Daoy (cell line): ENCODE results near the gene FPGS. TPM values are rescaled to one million over a fixed set of nuclear protein-coding genes. Genes with fewer than 3 reads are reported as not detected.
"Not testable (repeated sequence)": the region's sequence is repeated elsewhere in the genome, so short reads cannot be mapped to it uniquely, and the experiment has no call there.

Experiments used
- DNase-seq: peaks from one replicate; pipeline ENCODE4 v3.0.0-alpha.2; 2015; ENCODE audit warnings: low read depth
- total RNA-seq: library from RNA; depleted of rRNA; stranded (reverse); fragments of >200 nt; shearing (Covaris generic); gene quantifications from 2 replicates; pipeline ENCODE4 v1.2.3, GENCODE V29; 2014

Gene FPGS
- total RNA-seq, 1 experiment from 2014 or later: 117 TPM

GRCh38 chr9:127838375-127839078, 35.8 kb downstream of the FPGS start:
- DNase-seq: peak; percentile 86

- no peak for DNase-seq
These were observed 38.6 kb downstream of the FPGS start for GRCh38 chr9:127841087-127841835.

- DNase-seq: peak; percentile 52
These were observed 42.2 kb downstream of the FPGS start for GRCh38 chr9:127844821-127845359.

GRCh38 chr9:127845619-127846018, 42.9 kb downstream of the FPGS start:
- DNase-seq: not testable (repeated sequence)

GRCh38 chr9:127846443-127847177, 43.9 kb downstream of the FPGS start:
- no peak for DNase-seq

GRCh38 chr9:127847178-127847510, 44.5 kb downstream of the FPGS start:
- no peak for DNase-seq

GRCh38 chr9:127847833-127848755, 45.4 kb downstream of the FPGS start:
- no peak for DNase-seq

- no peak for DNase-seq
These were observed 46.2 kb downstream of the FPGS start for GRCh38 chr9:127848756-127849504.

GRCh38 chr9:127850286-127850830, 47.7 kb downstream of the FPGS start:
- DNase-seq: no peak

GRCh38 chr9:127852829-127853228, 50.1 kb downstream of the FPGS start:
- no peak for DNase-seq

GRCh38 chr9:127853312-127854183, 50.9 kb downstream of the FPGS start:
- peak; percentile 44 for DNase-seq

- DNase-seq: peak; percentile 85
These were observed 51.6 kb downstream of the FPGS start, which contains the start of gene ENG for GRCh38 chr9:127854184-127854806. ENG (minus strand) TSS chr9:127854658; CDS start chr9:127854355, 303 bp downstream.

GRCh38 chr9:127854960-127855359, 52.3 kb downstream of the FPGS start:
- DNase-seq: no peak

GRCh38 chr9:127855522-127855921, 52.8 kb downstream of the FPGS start:
- DNase-seq: no peak

- no peak for DNase-seq
These were observed 53.5 kb downstream of the FPGS start for GRCh38 chr9:127856094-127856728.

GRCh38 chr9:127856729-127857116, 54.0 kb downstream of the FPGS start:
- no peak for DNase-seq

- no peak for DNase-seq
These were observed 54.6 kb downstream of the FPGS start for GRCh38 chr9:127857278-127857677.

GRCh38 chr9:127858041-127858512, 55.4 kb downstream of the FPGS start:
- peak; percentile 47 for DNase-seq
